ENCODE results near the gene ASXL3. TPM values are rescaled to one million over a fixed set of nuclear protein-coding genes. Genes with fewer than 3 reads are reported as not detected.
A peak's percentile ranks its signal among the peaks of the same experiment; 100 is the strongest.

ASXL3 gene
- total and polyA plus RNA-seq, 4 donors = 0.19 to 1.3 (median 0.39) TPM

- 38% methylated on average over 3 of the region's 3 CpGs for WGBS
- Histone ChIP-seq H3K27me3 (ENCODE audit: control insufficient read depth in 4 of 4, insufficient read depth in 4 of 4, low read length in 3 of 4) (no peaks in the 10 kb centered on the region), H3K9me3 (ENCODE audit: control insufficient read depth in 4 of 4, low read length in 3 of 4) (no peaks in the 10 kb centered on the region), H3K9ac (ENCODE audit: low read depth in 1 of 2, low read length in 2 of 2) (no peak overlapping the region), H3K4me3 (ENCODE audit: low read depth in 1 of 3, low read length in 3 of 3) (no peak overlapping the region), H3K4me1 (ENCODE audit: control insufficient read depth in 4 of 4, insufficient read depth in 4 of 4, low read length in 3 of 4) (peaks cover 0 to 14% (median 9%) of the 10 kb centered on the region in 4 donors), H3K36me3 (ENCODE audit: control insufficient read depth in 4 of 4, insufficient read depth in 3 of 4, low read depth in 1 of 4, low read length in 3 of 4) (no peaks in the 10 kb centered on the region), H3K27ac (ENCODE audit: low read depth in 1 of 2, low read length in 2 of 2) (no peak overlapping the region)
- DNase-seq (ENCODE audit: low spot score) = no peak
- TF ChIP-seq HNF4G (IDR thresholded peaks at IDR 0.05) (peak; percentile 29), FOXA2 (IDR thresholded peaks at IDR 0.05) (no peak), ATF3 (IDR thresholded peaks at IDR 0.05) (no peak), RXRA (IDR thresholded peaks at IDR 0.05) (peak in 1 of 2 donors; percentile 31), HNF4A (conservative IDR thresholded peaks at IDR 0.05) (peak; percentile 70 to 83), FOXA1 (IDR thresholded peaks at IDR 0.05) (no peak), RAD21 (IDR thresholded peaks at IDR 0.05) (peak in 1 of 2 donors; percentile 19), YY1 (IDR thresholded peaks at IDR 0.05) (peak; percentile 24), ZBTB33 (IDR thresholded peaks at IDR 0.05) (peak; percentile 43)
- TF ChIP-seq, protein P1, sequence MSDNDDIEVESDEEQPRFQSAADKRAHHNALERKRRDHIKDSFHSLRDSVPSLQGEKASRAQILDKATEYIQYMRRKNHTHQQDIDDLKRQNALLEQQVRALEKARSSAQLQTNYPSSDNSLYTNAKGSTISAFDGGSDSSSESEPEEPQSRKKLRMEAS (IDR thresholded peaks at IDR 0.05) = peak; percentile 9
Observed at GRCh38 chr18:33665187-33665586, 87.2 kb downstream of the ASXL3 start.

DNA sequence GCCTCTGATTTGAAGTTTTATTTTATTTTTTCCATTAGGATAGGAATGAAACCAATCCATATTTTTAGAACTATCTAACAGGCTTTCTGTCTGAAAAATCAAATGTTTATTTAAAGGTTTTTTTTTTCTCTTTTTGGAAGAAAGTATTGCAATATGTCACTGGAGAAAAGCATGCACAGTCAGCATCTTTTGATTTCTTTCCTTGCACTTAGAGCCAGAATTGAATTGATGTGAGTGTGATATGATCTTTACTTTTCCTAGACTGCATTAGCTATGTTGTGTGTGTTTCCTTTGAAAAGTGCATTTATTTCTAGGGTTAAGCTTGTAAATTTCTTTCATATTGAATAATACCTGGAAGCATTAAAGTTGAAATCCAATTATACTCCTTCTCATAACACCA is 87.6 kb downstream of the ASXL3 start:
- Histone ChIP-seq H3K4me1 (ENCODE audit: control insufficient read depth in 4 of 4, insufficient read depth in 4 of 4, low read length in 3 of 4) (peaks cover 0 to 14% (median 9%) of the 10 kb centered on the region in 4 donors), H3K27me3 (ENCODE audit: control insufficient read depth in 4 of 4, insufficient read depth in 4 of 4, low read length in 3 of 4) (no peaks in the 10 kb centered on the region), H3K9ac (ENCODE audit: low read depth in 1 of 2, low read length in 2 of 2) (no peak overlapping the region), H3K27ac (ENCODE audit: low read depth in 1 of 2, low read length in 2 of 2) (no peak overlapping the region), H3K9me3 (ENCODE audit: control insufficient read depth in 4 of 4, low read length in 3 of 4) (no peaks in the 10 kb centered on the region), H3K36me3 (ENCODE audit: control insufficient read depth in 4 of 4, insufficient read depth in 3 of 4, low read depth in 1 of 4, low read length in 3 of 4) (no peaks in the 10 kb centered on the region), H3K4me3 (ENCODE audit: low read depth in 1 of 3, low read length in 3 of 3) (no peak overlapping the region)
- no peak for DNase-seq (ENCODE audit: low spot score)
- no peak for TF ChIP-seq EGR1 (IDR thresholded peaks at IDR 0.05; ENCODE audit: low read depth in 2 of 2)
- no peak for TF ChIP-seq ZBTB33 (IDR thresholded peaks at IDR 0.05)
- TF ChIP-seq NR2F2 (IDR thresholded peaks at IDR 0.05) = no peak
- no peak for TF ChIP-seq REST (IDR thresholded peaks at IDR 0.05)
- no peak for TF ChIP-seq RAD21 (IDR thresholded peaks at IDR 0.05)
- TF ChIP-seq, protein P2, sequence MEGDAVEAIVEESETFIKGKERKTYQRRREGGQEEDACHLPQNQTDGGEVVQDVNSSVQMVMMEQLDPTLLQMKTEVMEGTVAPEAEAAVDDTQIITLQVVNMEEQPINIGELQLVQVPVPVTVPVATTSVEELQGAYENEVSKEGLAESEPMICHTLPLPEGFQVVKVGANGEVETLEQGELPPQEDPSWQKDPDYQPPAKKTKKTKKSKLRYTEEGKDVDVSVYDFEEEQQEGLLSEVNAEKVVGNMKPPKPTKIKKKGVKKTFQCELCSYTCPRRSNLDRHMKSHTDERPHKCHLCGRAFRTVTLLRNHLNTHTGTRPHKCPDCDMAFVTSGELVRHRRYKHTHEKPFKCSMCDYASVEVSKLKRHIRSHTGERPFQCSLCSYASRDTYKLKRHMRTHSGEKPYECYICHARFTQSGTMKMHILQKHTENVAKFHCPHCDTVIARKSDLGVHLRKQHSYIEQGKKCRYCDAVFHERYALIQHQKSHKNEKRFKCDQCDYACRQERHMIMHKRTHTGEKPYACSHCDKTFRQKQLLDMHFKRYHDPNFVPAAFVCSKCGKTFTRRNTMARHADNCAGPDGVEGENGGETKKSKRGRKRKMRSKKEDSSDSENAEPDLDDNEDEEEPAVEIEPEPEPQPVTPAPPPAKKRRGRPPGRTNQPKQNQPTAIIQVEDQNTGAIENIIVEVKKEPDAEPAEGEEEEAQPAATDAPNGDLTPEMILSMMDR (IDR thresholded peaks at IDR 0.05; ENCODE audit: low read depth, low read length, missing input control) = no peak
- no peak for TF ChIP-seq HNF4G (IDR thresholded peaks at IDR 0.05)
- no peak for TF ChIP-seq ATF3 (IDR thresholded peaks at IDR 0.05)
- TF ChIP-seq FOXA1 (IDR thresholded peaks at IDR 0.05) = no peak
- TF ChIP-seq HNF4A (conservative IDR thresholded peaks at IDR 0.05) = no peak
- TF ChIP-seq YY1 (IDR thresholded peaks at IDR 0.05) = no peak
- no peak for TF ChIP-seq SP1 (IDR thresholded peaks at IDR 0.05)
- TF ChIP-seq JUND (IDR thresholded peaks at IDR 0.05) = no peak
- TF ChIP-seq RXRA (IDR thresholded peaks at IDR 0.05) = no peak
- TF ChIP-seq GABPA (IDR thresholded peaks at IDR 0.05 in 1 of 2, conservative IDR thresholded peaks at IDR 0.05 in 1 of 2) = no peak
- no peak for TF ChIP-seq TAF1 (conservative IDR thresholded peaks at IDR 0.05)
- TF ChIP-seq FOXA2 (IDR thresholded peaks at IDR 0.05) = no peak
- TF ChIP-seq, protein P1 (IDR thresholded peaks at IDR 0.05) = no peak

Data from liver (tissue), 9 donors.